HCT116 (cell line): ENCODE measurements around the gene ACOT7. TPM values are rescaled to one million over a fixed set of nuclear protein-coding genes. Genes with fewer than 3 reads are reported as not detected.

Experiments
- ATAC-seq: fragments of 200-7000 bp; cut with Tn5 transposase; 2 replicates; pipeline ENCODE4 v1.9.1; 2020; ENCODE audit warnings: mild to moderate bottlenecking, moderate library complexity
- BruUV-seq: library from RNA; stranded (reverse); fragments of 400-500 nt; replicated peaks from 2 replicates; lab custom pipeline; 2021; lab: Mats Ljungman, UMichigan
- CTCF ChIA-PET: fragments of 300-600 bp; sonication (Branson Sonifier 250); formaldehyde crosslinking; loops from one replicate; lab custom pipeline; 2021; ENCODE audit warnings: antibody characterized with exemption; lab: Charles Lee
- POLR2A ChIA-PET: fragments of 300-600, 350-600 bp; sonication (Branson Sonifier 250); formaldehyde crosslinking; loops from one replicate; lab custom pipeline; 2021; ENCODE audit warnings: antibody characterized with exemption; lab: Charles Lee
- RAD21 ChIA-PET, 2 experiments: fragments of 300-600 bp; sonication (Branson Sonifier 250); formaldehyde crosslinking; loops; one replicate each; lab custom pipeline; 2023; ENCODE audit warnings: low total read pairs in 2 of 2; ENCODE audit not compliant: uncharacterized antibody in 2 of 2, unreplicated experiment in 2 of 2, low non-redundant PET in 1 of 2; lab: Charles Lee
- DNase-seq: peaks from one replicate; pipeline ENCODE4 v3.0.0-alpha.2; 2010; ENCODE audit warnings: low read depth, low spot score
- H2AFZ ChIP-seq: fragments of 200-600 bp; shearing (Covaris generic), sonication (generic); 2 replicates; pipeline ENCODE4 v1.6.1; 2017; ENCODE audit warnings: low read depth, mixed run types, mixed read lengths, antibody characterized with exemption, low read length; ENCODE audit not compliant: poor library complexity, severe bottlenecking
- H3K27ac ChIP-seq: 2 replicates; pipeline ENCODE4 v1.5.1; 2012; ENCODE audit warnings: low read depth, low read length
- H3K27me3 ChIP-seq: fragments of 200-600 bp; sonication (generic); 2 replicates; pipeline ENCODE4 v1.6.1; 2016; ENCODE audit warnings: mixed run types, low read length, mixed read lengths; ENCODE audit not compliant: insufficient read depth
- H3K36me3 ChIP-seq, 2 experiments: fragments of 200-500 bp in 1 of 2; fragments of 200-600 bp in 1 of 2; sonication (Bioruptor generic) in 1 of 2; sonication (generic) in 1 of 2; 2 replicates each; pipeline versions ENCODE4 v1.5.1 to v1.6.1; 2014 to 2016; ENCODE audit warnings: low read length in 2 of 2, inconsistent platforms in 1 of 2, mixed read lengths in 1 of 2, mixed run types in 1 of 2; ENCODE audit not compliant: insufficient read depth in 2 of 2, control insufficient read depth in 1 of 2
- H3K4me1 ChIP-seq, 2 experiments: fragments of 200-600 bp in 1 of 2; sonication (generic) in 1 of 2; 2 replicates each; pipeline versions ENCODE4 v1.5.1 to v1.6.1; 2012 to 2017; ENCODE audit warnings: low read length in 2 of 2, inconsistent platforms in 1 of 2, mild to moderate bottlenecking in 1 of 2, mixed read lengths in 1 of 2, mixed run types in 1 of 2, moderate library complexity in 1 of 2; ENCODE audit not compliant: insufficient read depth in 2 of 2, control insufficient read depth in 1 of 2
- H3K4me2 ChIP-seq: fragments of 200-600 bp; sonication (generic); 2 replicates; pipeline ENCODE4 v1.6.1; 2017; ENCODE audit warnings: mixed run types, low read length, mixed read lengths
- H3K4me3 ChIP-seq, 2 experiments: fragments of 200-600 bp in 1 of 2; sonication (generic) in 1 of 2; replicated peaks in 1 of 2; 2 replicates each; pipeline ENCODE4 v1.5.1; 2011 to 2016; ENCODE audit warnings: low read length in 2 of 2, control low read depth in 1 of 2, low read depth in 1 of 2, mild to moderate bottlenecking in 1 of 2, mixed read lengths in 1 of 2, mixed run types in 1 of 2
- H3K79me2 ChIP-seq: fragments of 200-600 bp; sonication (generic); 2 replicates; pipeline ENCODE4 v1.6.1; 2017; ENCODE audit warnings: mild to moderate bottlenecking, mixed run types, low read length, moderate library complexity, mixed read lengths; ENCODE audit not compliant: insufficient read depth
- H3K9ac ChIP-seq: fragments of 200-600 bp; sonication (generic); 2 replicates; pipeline ENCODE4 v1.6.1; 2016; ENCODE audit warnings: low read length, mixed read lengths
- H3K9me2 ChIP-seq: fragments of 200-600 bp; sonication (generic), shearing (Covaris generic); 2 replicates; pipeline ENCODE4 v1.6.1; 2017; ENCODE audit warnings: mixed run types, mild to moderate bottlenecking, moderate library complexity; ENCODE audit not compliant: insufficient read depth
- H3K9me3 ChIP-seq, 2 experiments: fragments of 200-500 bp in 1 of 2; fragments of 200-600 bp in 1 of 2; sonication (Bioruptor generic) in 1 of 2; sonication (generic) in 1 of 2; 2 replicates each; pipeline ENCODE4 v1.6.1; 2014 to 2017; ENCODE audit warnings: low read length in 2 of 2, mixed read lengths in 2 of 2, inconsistent platforms in 1 of 2, low read depth in 1 of 2, mild to moderate bottlenecking in 1 of 2, mixed run types in 1 of 2, moderate library complexity in 1 of 2; ENCODE audit not compliant: control insufficient read depth in 1 of 2, insufficient read depth in 1 of 2
- H4K20me1 ChIP-seq: fragments of 200-600 bp; sonication (generic), shearing (Covaris generic); 2 replicates; pipeline ENCODE4 v1.6.1; 2017; ENCODE audit warnings: mixed run types, mild to moderate bottlenecking, moderate library complexity; ENCODE audit not compliant: insufficient read depth
- CBX3 ChIP-seq: IDR thresholded peaks from 2 replicates; pipeline ENCODE4 v1.6.1; 2012; ENCODE audit warnings: low read depth
- EGR1 ChIP-seq: IDR thresholded peaks from 2 replicates; pipeline ENCODE4 v1.6.1; 2012; ENCODE audit warnings: low read depth
- ELF1 ChIP-seq: IDR thresholded peaks from 2 replicates; pipeline ENCODE4 v1.6.1; 2012; ENCODE audit warnings: low read depth, borderline replicate concordance
- EZH2 ChIP-seq: fragments of 200-600 bp; sonication (generic); IDR thresholded peaks from 2 replicates; pipeline ENCODE4 v1.6.1; 2017; ENCODE audit warnings: antibody characterized with exemption, mixed run types
- EZH2phosphoT487 ChIP-seq: fragments of 200-600 bp; IDR thresholded peaks from 2 replicates; pipeline ENCODE4 v1.6.1; 2018; ENCODE audit warnings: antibody characterized with exemption, borderline replicate concordance
- JUND ChIP-seq: IDR thresholded peaks from 2 replicates; pipeline ENCODE4 v1.6.1; 2012
- POLR2A ChIP-seq: IDR thresholded peaks from 2 replicates; pipeline ENCODE4 v1.7.0; 2011; ENCODE audit warnings: borderline replicate concordance; ENCODE audit not compliant: insufficient read depth, insufficient read length; ENCODE audit errors: extremely low read depth
- POLR2AphosphoS5 ChIP-seq: IDR thresholded peaks from 2 replicates; pipeline ENCODE4 v1.6.1; 2011; ENCODE audit warnings: mild to moderate bottlenecking, low read depth, low read length, moderate library complexity
- RAD21 ChIP-seq: IDR thresholded peaks from 2 replicates; pipeline ENCODE4 v1.6.1; 2012; ENCODE audit warnings: low read depth, mild to moderate bottlenecking
- SIN3A ChIP-seq: IDR thresholded peaks from 2 replicates; pipeline ENCODE4 v1.6.1; 2012; ENCODE audit warnings: low read depth
- SP1 ChIP-seq: IDR thresholded peaks from 2 replicates; pipeline ENCODE4 v1.6.1; 2012; ENCODE audit warnings: low read depth
- SRF ChIP-seq: IDR thresholded peaks from 2 replicates; pipeline ENCODE4 v1.6.1; 2012; ENCODE audit warnings: low read depth
- TCF7L2 ChIP-seq: IDR thresholded peaks from 2 replicates; pipeline ENCODE4 v1.7.0; 2011; ENCODE audit warnings: borderline replicate concordance, inconsistent platforms; ENCODE audit not compliant: insufficient read depth, insufficient read length; ENCODE audit errors: extremely low read depth
- YY1 ChIP-seq: IDR thresholded peaks from 2 replicates; pipeline ENCODE4 v1.6.1; 2011; ENCODE audit warnings: low read length, low read depth, moderate library complexity, mild to moderate bottlenecking; ENCODE audit not compliant: insufficient replicate concordance; ENCODE audit errors: extremely low read depth
- ZFX ChIP-seq: fragments of 450-650 bp; IDR thresholded peaks from 2 replicates; pipeline ENCODE4 v1.6.1; 2017
- ZNF274 ChIP-seq: fragments of 200-500 bp; sonication (Bioruptor generic); IDR thresholded peaks from 2 replicates; pipeline ENCODE4 v1.6.1; 2014; ENCODE audit warnings: mild to moderate bottlenecking, low read depth, low read length, inconsistent platforms
- intact Hi-C: fragments of 100-400 bp; cut with micrococcal nuclease; formaldehyde crosslinking; loops from 2 replicates; pipeline ENCODE4 v1.10.0; 2022
- total RNA-seq: library from RNA; stranded (reverse); gene quantifications from one replicate; pipeline ENCODE4 v1.2.1, GENCODE V29; 2021; ENCODE audit not compliant: unreplicated experiment
- TF ChIP-seq, protein P1 (sequence below): IDR thresholded peaks from 2 replicates; pipeline ENCODE4 v1.6.1; 2012; ENCODE audit warnings: low read depth
- TF ChIP-seq, protein P2 (sequence below): IDR thresholded peaks from 2 replicates; pipeline ENCODE4 v1.6.1; 2012
- TF ChIP-seq, protein P3 (sequence below): IDR thresholded peaks from 2 replicates; pipeline ENCODE4 v1.6.1; 2012
- TF ChIP-seq, protein P4 (sequence below), 3 experiments: fragments of 200-600 bp in 1 of 3; sonication (generic) in 1 of 3; IDR thresholded peaks in 2 of 3; conservative IDR thresholded peaks in 1 of 3; 2 replicates each; pipeline ENCODE4 v1.5.1; 2012 to 2017; ENCODE audit warnings: low read depth in 2 of 3, low read length in 2 of 3, antibody characterized with exemption in 1 of 3, borderline replicate concordance in 1 of 3, control low read depth in 1 of 3, mild to moderate bottlenecking in 1 of 3, mixed read lengths in 1 of 3, mixed run types in 1 of 3, moderate library complexity in 1 of 3; ENCODE audit not compliant: insufficient read depth in 1 of 3

Gene ACOT7
- total RNA-seq, 1 experiment from 2014 or later, result 162 TPM

DNA sequence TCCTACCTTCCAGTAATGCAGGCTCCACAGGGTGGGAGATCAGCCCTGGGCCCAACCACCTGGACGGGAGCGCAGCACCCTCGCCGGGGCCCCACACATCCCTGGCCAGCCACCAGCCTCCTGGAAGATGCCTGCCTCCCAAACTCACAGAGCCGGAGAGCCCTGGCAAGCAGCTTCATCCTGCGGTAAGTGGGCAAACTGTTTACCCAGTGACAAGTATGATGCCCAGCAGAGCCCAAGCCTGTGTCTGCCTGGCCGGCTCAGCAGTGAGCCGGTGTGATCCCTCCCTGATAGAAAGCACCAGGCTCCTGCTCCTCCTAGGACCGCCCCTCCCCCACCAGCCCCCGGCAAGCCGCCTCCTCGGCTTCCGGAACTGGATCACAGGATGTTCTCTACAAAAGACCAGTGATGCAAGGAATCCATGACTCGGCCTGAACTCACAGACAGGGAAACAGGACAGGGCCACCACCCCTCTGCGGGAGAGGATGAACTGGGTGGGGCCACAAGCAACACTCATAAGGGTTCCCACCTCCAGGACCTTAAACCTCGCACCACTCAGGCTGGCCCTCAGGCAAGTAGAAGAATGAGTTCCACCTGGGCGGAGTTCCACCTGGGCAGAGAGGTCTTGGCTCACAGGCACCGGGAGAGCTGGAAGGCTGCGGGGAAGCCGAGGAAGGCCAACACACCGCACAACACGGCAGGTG lies 7.9 kb downstream of the ACOT7 start:
- DNase-seq, result peak; percentile 77
- TF ChIP-seq JUND (no peak), ELF1 (no peak), EZH2phosphoT487 (no peak), POLR2AphosphoS5 (peak; percentile 75), EGR1 (no peak), ZFX (no peak), POLR2A (no peak), YY1 (peak; percentile 55), ZNF274 (no peak), TCF7L2 (peak; percentile 42), EZH2 (no peak), RAD21 (no peak), CBX3 (no peak), SP1 (peak; percentile 63), SIN3A (no peak), SRF (no peak)
- TF ChIP-seq, protein P1, sequence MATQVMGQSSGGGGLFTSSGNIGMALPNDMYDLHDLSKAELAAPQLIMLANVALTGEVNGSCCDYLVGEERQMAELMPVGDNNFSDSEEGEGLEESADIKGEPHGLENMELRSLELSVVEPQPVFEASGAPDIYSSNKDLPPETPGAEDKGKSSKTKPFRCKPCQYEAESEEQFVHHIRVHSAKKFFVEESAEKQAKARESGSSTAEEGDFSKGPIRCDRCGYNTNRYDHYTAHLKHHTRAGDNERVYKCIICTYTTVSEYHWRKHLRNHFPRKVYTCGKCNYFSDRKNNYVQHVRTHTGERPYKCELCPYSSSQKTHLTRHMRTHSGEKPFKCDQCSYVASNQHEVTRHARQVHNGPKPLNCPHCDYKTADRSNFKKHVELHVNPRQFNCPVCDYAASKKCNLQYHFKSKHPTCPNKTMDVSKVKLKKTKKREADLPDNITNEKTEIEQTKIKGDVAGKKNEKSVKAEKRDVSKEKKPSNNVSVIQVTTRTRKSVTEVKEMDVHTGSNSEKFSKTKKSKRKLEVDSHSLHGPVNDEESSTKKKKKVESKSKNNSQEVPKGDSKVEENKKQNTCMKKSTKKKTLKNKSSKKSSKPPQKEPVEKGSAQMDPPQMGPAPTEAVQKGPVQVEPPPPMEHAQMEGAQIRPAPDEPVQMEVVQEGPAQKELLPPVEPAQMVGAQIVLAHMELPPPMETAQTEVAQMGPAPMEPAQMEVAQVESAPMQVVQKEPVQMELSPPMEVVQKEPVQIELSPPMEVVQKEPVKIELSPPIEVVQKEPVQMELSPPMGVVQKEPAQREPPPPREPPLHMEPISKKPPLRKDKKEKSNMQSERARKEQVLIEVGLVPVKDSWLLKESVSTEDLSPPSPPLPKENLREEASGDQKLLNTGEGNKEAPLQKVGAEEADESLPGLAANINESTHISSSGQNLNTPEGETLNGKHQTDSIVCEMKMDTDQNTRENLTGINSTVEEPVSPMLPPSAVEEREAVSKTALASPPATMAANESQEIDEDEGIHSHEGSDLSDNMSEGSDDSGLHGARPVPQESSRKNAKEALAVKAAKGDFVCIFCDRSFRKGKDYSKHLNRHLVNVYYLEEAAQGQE, result no peak
- TF ChIP-seq, protein P2, sequence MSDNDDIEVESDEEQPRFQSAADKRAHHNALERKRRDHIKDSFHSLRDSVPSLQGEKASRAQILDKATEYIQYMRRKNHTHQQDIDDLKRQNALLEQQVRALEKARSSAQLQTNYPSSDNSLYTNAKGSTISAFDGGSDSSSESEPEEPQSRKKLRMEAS, result peak; percentile 40; the same call in 1 of the 2 replicates
- TF ChIP-seq, protein P3, sequence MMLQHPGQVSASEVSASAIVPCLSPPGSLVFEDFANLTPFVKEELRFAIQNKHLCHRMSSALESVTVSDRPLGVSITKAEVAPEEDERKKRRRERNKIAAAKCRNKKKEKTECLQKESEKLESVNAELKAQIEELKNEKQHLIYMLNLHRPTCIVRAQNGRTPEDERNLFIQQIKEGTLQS, result no peak
- TF ChIP-seq, protein P4, sequence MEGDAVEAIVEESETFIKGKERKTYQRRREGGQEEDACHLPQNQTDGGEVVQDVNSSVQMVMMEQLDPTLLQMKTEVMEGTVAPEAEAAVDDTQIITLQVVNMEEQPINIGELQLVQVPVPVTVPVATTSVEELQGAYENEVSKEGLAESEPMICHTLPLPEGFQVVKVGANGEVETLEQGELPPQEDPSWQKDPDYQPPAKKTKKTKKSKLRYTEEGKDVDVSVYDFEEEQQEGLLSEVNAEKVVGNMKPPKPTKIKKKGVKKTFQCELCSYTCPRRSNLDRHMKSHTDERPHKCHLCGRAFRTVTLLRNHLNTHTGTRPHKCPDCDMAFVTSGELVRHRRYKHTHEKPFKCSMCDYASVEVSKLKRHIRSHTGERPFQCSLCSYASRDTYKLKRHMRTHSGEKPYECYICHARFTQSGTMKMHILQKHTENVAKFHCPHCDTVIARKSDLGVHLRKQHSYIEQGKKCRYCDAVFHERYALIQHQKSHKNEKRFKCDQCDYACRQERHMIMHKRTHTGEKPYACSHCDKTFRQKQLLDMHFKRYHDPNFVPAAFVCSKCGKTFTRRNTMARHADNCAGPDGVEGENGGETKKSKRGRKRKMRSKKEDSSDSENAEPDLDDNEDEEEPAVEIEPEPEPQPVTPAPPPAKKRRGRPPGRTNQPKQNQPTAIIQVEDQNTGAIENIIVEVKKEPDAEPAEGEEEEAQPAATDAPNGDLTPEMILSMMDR (IDR thresholded peaks at IDR 0.05 in 2 of 3, conservative IDR thresholded peaks at IDR 0.05 in 1 of 3; ENCODE audit: borderline replicate concordance in 1 of 3, insufficient read depth in 1 of 3, low read depth in 2 of 3, low read length in 2 of 3), result no peak

More for the DNA sequence above, 7.9 kb downstream of the ACOT7 start:
- peak; percentile 81 for ATAC-seq
- ChIA-PET POLR2A (interaction anchor here (2.1 kb wide), 1 partner anchor 8 kb away, joined by 12 read pairs; the partner anchor contains the start of gene ACOT7), CTCF (interaction anchor here (1.2 kb wide), 2 partner anchors 11 to 181 kb away, joined by 3 read pairs; no protein-coding TSS in a partner anchor), RAD21 (no interaction called here)
- BruUV-seq, result no TSS peak
- intact Hi-C loops, result no loop called here
- Histone ChIP-seq H3K27ac (peak overlapping the region; percentile 62), H4K20me1 (no peaks in the 10 kb centered on the region), H3K4me2 (peak overlapping the region; percentile 87), H3K4me3 (peak overlapping the region; percentile 49 to 58), H2AFZ (no peak overlapping the region), H3K79me2 (peaks cover 94% of the 10 kb centered on the region), H3K9me2 (no peaks in the 10 kb centered on the region), H3K36me3 (no peaks in the 10 kb centered on the region; a peak in 1 of 4 replicates), H3K9ac (peak overlapping the region; percentile 62), H3K27me3 (no peaks in the 10 kb centered on the region), H3K4me1 (peaks cover 29 to 50% of the 10 kb centered on the region in 2 experiments), H3K9me3 (no peaks in the 10 kb centered on the region)
